Choroid plexus epithelial cell (primary cell): ENCODE results near the gene GLB1L.

Experiments used
- DNase-seq: peaks from one replicate; pipeline ENCODE4 v3.0.0-alpha.2; 2010; ENCODE audit warnings: low read depth
- H3K4me3 ChIP-seq: 2 replicates; pipeline ENCODE4 v1.5.1; 2011; ENCODE audit warnings: low read depth, mild to moderate bottlenecking, control low read depth, low read length, moderate library complexity
- TF ChIP-seq, protein P1 (sequence below): conservative IDR thresholded peaks from 2 replicates; pipeline ENCODE4 v1.5.1; 2011; ENCODE audit warnings: low read depth, mild to moderate bottlenecking, control low read depth, inconsistent platforms, low read length, moderate library complexity

Gene GLB1L

DNA sequence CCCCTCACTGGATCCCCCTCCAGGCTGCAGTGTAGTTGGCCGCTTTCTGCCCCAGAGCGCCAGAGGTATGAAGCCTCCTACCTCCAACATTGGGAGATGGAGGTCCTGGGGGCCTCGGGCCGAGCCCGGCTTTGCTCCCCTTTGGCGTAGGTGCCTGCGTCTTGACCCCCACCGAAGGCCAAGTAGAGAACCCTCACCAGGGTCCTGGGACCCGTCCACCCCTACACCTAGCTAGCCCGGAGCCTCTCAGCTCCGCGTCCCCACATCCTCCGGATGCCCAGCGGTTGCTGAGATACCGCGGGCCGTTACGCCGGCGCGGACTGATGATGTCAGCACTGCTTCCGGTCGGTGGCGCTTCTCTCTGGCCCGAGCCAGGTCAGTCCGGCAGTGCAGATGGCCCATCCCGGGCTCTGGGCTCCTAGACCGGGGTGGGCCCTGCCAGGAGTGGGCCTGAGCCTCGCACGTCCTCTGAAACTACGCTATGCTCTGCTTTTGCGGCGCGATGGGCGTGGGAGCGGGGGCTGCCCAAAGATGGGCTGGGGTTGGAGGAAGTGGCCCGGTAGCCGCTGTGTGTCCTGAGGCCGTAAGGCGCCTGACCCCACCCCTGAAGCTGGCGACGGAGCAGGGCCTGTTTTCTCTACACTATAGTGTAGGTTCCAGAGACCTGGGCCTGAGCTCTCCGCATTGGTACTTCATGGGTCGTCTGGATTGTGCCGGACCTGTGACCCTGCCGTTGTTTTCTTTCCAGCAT lies at the start of gene GLB1L, which contains the start of gene STK16:
GLB1L (minus strand) TSS at position 297 of the 751 bp plus-strand sequence. CDS start 1,871 bp downstream, outside the sequence.
STK16 (plus strand) TSS at position 332 of the 751 bp plus-strand sequence. CDS start 521 bp downstream, outside the sequence.
- TF ChIP-seq, protein P1, sequence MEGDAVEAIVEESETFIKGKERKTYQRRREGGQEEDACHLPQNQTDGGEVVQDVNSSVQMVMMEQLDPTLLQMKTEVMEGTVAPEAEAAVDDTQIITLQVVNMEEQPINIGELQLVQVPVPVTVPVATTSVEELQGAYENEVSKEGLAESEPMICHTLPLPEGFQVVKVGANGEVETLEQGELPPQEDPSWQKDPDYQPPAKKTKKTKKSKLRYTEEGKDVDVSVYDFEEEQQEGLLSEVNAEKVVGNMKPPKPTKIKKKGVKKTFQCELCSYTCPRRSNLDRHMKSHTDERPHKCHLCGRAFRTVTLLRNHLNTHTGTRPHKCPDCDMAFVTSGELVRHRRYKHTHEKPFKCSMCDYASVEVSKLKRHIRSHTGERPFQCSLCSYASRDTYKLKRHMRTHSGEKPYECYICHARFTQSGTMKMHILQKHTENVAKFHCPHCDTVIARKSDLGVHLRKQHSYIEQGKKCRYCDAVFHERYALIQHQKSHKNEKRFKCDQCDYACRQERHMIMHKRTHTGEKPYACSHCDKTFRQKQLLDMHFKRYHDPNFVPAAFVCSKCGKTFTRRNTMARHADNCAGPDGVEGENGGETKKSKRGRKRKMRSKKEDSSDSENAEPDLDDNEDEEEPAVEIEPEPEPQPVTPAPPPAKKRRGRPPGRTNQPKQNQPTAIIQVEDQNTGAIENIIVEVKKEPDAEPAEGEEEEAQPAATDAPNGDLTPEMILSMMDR = no peak
- DNase-seq = peak; percentile 95

DNA sequence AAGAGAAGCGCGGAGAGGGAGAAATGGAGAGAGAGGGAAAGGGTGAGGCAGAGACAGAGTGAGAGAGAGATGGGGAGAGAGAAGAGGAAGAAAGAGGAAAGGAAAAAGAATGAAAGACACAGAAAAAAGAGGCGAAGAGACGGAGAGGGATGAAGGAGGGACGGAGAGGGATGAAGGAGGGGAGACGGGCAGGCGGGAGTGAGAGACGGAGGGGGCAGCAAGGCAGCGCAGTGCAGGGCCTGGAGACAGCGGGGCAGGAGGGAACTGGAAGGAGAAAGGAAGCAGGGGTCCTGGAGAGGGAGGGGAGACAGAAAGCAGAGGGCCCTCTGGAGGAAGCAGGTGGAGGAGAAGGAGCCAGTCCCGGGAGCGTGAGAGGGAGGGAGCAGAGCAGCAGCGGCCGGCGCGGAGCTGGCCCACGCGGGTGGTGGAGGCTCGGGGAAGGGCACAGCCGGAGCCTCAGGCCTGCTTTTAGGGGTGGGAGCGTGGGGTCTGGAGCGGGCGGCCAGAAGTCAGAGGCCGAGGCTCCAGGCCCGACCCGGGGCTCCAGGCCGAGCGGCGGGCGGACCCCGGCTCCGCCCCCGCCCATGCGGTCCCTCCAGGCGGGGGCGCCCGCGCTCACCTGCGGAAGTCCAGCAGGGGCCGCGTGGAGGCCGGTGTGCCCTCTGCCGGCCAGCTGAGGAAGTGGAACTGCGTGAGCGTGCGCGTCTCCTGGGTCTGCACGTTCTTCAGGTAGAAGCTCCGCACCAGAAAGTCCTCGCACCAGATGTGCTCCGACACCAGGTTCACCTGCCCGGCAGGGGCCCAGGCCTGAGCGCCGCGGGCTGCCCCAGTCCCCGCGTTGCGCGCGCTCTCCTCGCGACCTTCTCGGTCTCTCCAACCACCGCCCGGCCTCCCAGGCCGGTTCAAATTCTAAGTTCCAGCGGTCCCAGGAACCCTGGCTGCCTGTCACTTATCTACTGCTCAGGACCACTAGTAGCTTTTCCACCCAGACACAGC lies 49.4 kb upstream of the GLB1L start:
- peak; percentile 84 for DNase-seq
- H3K4me3 ChIP-seq = peak overlapping the region; percentile 57
- TF ChIP-seq, protein P1 = peak; percentile 79

More for the DNA sequence above, at the start of gene GLB1L, which contains the start of gene STK16:
- peak within 1 kb of the TSS; percentile 98 for H3K4me3 ChIP-seq

DNA sequence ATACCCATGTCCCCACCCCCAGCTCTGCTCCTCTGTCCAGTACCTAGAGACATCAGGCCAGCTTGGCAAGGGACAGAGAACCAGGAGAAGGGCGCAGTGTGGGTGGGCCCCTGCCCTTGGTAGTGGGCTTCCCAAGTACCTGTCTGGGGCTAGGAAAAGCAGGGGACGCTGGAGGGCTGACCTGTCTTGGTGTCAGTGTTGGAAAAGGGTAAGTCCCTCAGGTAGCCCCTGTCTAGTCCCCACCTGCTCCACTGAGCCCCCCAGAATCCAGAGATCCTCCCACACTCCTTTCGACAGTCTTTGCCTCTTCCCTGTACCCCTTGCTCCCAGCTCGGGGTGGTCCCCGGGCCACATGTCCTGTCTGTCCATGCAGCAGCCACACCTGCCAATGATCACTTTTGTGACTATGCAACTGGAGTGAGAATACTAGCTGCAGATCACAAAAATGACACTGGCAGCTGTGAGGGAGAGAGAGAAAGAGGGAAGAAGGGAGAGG lies 48.5 kb upstream of the GLB1L start:
- TF ChIP-seq, protein P1 = no peak
- H3K4me3 ChIP-seq = no peak overlapping the region
- no peak for DNase-seq

DNA sequence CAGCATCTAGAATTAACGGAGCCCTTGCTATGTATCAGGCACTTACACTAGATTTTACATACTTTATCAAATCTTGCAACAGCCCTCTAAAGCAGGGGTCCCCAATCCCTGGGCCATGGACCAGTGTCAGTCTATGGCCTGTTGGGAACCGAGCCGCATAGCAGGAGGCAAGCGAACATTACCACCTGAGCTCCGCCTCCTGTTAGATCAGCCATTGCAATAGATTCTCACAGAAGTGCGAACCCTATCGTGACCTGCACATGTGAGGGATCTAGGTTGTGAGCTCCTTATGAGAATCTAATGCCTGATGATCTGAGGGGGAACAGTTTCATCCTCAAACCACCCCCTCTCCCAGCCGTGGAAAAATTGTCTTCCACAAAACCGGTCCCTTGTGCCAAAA lies 47.4 kb upstream of the GLB1L start:
- DNase-seq = no peak
- TF ChIP-seq, protein P1 = no peak
- no peak overlapping the region for H3K4me3 ChIP-seq

DNA sequence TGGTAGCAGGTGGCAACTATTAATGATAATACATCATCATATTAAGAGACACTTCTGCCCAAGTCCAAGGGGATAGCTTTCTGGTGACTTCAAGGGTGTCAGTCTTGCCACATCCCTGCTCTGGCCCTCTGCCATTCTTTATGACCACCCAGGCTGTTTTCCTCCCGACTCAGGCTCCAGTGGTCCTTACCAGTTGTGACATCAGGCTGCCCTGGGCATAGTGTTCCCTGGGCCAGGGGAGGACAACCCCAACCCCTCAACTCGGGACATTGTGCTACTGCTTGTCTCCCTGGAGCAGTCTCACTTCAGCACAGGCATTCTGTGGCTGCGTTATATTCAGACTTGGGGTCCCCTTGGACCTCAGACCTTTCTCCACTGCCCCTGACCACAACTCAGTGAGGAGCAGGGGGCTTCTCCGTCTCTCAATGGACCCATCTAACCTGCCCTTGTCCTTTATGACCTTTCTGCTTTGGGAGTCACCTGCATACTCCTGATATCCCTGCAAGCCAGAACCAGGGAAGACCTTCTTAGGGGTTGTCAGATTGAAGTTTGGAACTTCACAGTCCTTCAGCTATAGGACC lies 46.8 kb upstream of the GLB1L start:
- TF ChIP-seq, protein P1 = no peak
- DNase-seq = no peak
- H3K4me3 ChIP-seq = no peak overlapping the region

DNA sequence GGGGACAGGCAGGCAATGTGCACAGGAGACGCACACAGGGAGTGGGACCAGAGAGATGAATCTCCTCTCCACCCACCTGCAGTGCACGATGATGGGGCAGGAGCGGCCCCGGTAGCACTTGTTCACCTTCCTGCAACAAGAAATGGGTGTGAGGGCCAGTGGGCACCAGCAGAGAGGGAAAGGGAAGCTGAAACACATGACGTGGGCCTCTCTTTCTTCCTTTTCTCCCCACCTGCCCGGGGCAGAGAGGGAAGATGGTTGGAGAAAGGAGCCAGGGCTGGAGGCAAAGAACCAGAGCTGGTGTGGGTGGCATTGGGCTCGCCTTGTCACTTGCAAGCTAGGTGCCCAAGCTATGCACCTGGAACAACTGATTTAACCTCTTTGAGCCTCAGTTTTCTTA lies 46.1 kb upstream of the GLB1L start:
- DNase-seq = no peak
- TF ChIP-seq, protein P1 = no peak
- no peak overlapping the region for H3K4me3 ChIP-seq
